GM18858 (cell line): ENCODE measurements around the gene ZIC5.

Experiments used
- ATAC-seq: cut with Tn5 transposase; IDR thresholded peaks from one replicate; pipeline ENCODE4 v1.9.1; 2021; ENCODE audit not compliant: unreplicated experiment

The ZIC5 gene

GRCh38 chr13:99971576-99972189 lies at the start of gene ZIC5:
TSS of gene ZIC5 (minus strand) at chr13:99971767. CDS start at chr13:99971603, 164 bp downstream.
- ATAC-seq: no peak

GRCh38 chr13:100019780-100020356 lies 48.3 kb upstream of the ZIC5 start:
- no peak for ATAC-seq

- ATAC-seq: no peak
These were observed 43.1 kb upstream of the ZIC5 start for GRCh38 chr13:100014621-100015020.

- ATAC-seq: no peak
These were observed 26.7 kb upstream of the ZIC5 start for GRCh38 chr13:99998261-99998660.

- ATAC-seq: no peak
These were observed 26.2 kb upstream of the ZIC5 start for GRCh38 chr13:99997702-99998214.

- no peak for ATAC-seq
These were observed 24.9 kb upstream of the ZIC5 start for GRCh38 chr13:99996381-99996973.

GRCh38 chr13:99995589-99996380 lies 24.2 kb upstream of the ZIC5 start:
- no peak for ATAC-seq

- ATAC-seq: no peak
These were observed 23.6 kb upstream of the ZIC5 start for GRCh38 chr13:99995104-99995588.

- no peak for ATAC-seq
These were observed 23.1 kb upstream of the ZIC5 start for GRCh38 chr13:99994638-99995020.

- ATAC-seq: no peak
These were observed 22.4 kb upstream of the ZIC5 start for GRCh38 chr13:99993660-99994637.

GRCh38 chr13:99992949-99993351 lies 21.4 kb upstream of the ZIC5 start:
- no peak for ATAC-seq

GRCh38 chr13:99991828-99992775 lies 20.5 kb upstream of the ZIC5 start:
- no peak for ATAC-seq

GRCh38 chr13:99991013-99991827 lies 19.7 kb upstream of the ZIC5 start:
- no peak for ATAC-seq

GRCh38 chr13:99990126-99990977 lies 18.8 kb upstream of the ZIC5 start:
- no peak for ATAC-seq

GRCh38 chr13:99989276-99990125 lies 17.9 kb upstream of the ZIC5 start:
- no peak for ATAC-seq

- ATAC-seq: no peak
These were observed 17.1 kb upstream of the ZIC5 start for GRCh38 chr13:99988529-99989275.
